GM21447 (cell line): Measurements from ENCODE around the gene PRKN.
"Not testable (repeated sequence)": the region's sequence is repeated elsewhere in the genome, so short reads cannot be mapped to it uniquely, and the experiment has no call there.

ENCODE experiments used
- ATAC-seq: cut with Tn5 transposase; IDR thresholded peaks from one replicate; pipeline ENCODE4 v1.9.1; 2021; ENCODE audit not compliant: unreplicated experiment

PRKN gene

GRCh38 chr6:162679681-162680080 is 47.9 kb downstream of the PRKN start:
- no peak for ATAC-seq

- not testable (repeated sequence) for ATAC-seq
Measured at GRCh38 chr6:162678896-162679295, 48.7 kb downstream of the PRKN start.

GRCh38 chr6:162675503-162675902 is 52.1 kb downstream of the PRKN start:
- no peak for ATAC-seq

- no peak for ATAC-seq
Measured at GRCh38 chr6:162674452-162674851, 53.1 kb downstream of the PRKN start.

- ATAC-seq, result no peak
Measured at GRCh38 chr6:162671580-162672165, 55.9 kb downstream of the PRKN start.

- ATAC-seq, result no peak
Measured at GRCh38 chr6:162670345-162670744, 57.2 kb downstream of the PRKN start.

- ATAC-seq, result no peak
Measured at GRCh38 chr6:162666246-162666645, 61.3 kb downstream of the PRKN start.

GRCh38 chr6:162653808-162654207 is 73.8 kb downstream of the PRKN start:
- ATAC-seq, result no peak

- ATAC-seq, result no peak
Measured at GRCh38 chr6:162651505-162651904, 76.1 kb downstream of the PRKN start.

GRCh38 chr6:162649271-162649670 is 78.3 kb downstream of the PRKN start:
- no peak for ATAC-seq

GRCh38 chr6:162644153-162644552 is 83.4 kb downstream of the PRKN start:
- no peak for ATAC-seq

- no peak for ATAC-seq
Measured at GRCh38 chr6:162640756-162641155, 86.8 kb downstream of the PRKN start.

- ATAC-seq, result no peak
Measured at GRCh38 chr6:162639951-162640350, 87.6 kb downstream of the PRKN start.

GRCh38 chr6:162638931-162639574 is 88.5 kb downstream of the PRKN start:
- no peak for ATAC-seq

- ATAC-seq, result no peak
Measured at GRCh38 chr6:162637317-162637716, 90.2 kb downstream of the PRKN start.

GRCh38 chr6:162636167-162636566 is 91.4 kb downstream of the PRKN start:
- no peak for ATAC-seq

GRCh38 chr6:162631546-162631945 is 96.0 kb downstream of the PRKN start:
- ATAC-seq, result no peak

- ATAC-seq, result no peak
Measured at GRCh38 chr6:162630069-162630468, 97.5 kb downstream of the PRKN start.

GRCh38 chr6:162627825-162628224 is 99.7 kb downstream of the PRKN start:
- no peak for ATAC-seq

GRCh38 chr6:162627362-162627761 is 100.2 kb downstream of the PRKN start:
- ATAC-seq, result no peak

GRCh38 chr6:162626869-162627268 is 100.7 kb downstream of the PRKN start:
- no peak for ATAC-seq

GRCh38 chr6:162625846-162626540 is 101.6 kb downstream of the PRKN start:
- ATAC-seq, result no peak
